A172 (cell line): Measurements from ENCODE around the gene SLC12A5. TPM values are rescaled to one million over a fixed set of nuclear protein-coding genes. Genes with fewer than 3 reads are reported as not detected.

Experiments
- DNase-seq: peaks from one replicate; pipeline ENCODE4 v3.0.0-alpha.2; 2015; ENCODE audit warnings: low spot score
- total RNA-seq: library from RNA; depleted of rRNA; stranded (reverse); fragments of >200 nt; shearing (Covaris generic); gene quantifications from 2 replicates; pipeline ENCODE4 v1.2.3, GENCODE V29; 2014; rRNA removed

SLC12A5 gene
- total RNA-seq, 1 experiment from 2014 or later, result 0.90 TPM

DNA sequence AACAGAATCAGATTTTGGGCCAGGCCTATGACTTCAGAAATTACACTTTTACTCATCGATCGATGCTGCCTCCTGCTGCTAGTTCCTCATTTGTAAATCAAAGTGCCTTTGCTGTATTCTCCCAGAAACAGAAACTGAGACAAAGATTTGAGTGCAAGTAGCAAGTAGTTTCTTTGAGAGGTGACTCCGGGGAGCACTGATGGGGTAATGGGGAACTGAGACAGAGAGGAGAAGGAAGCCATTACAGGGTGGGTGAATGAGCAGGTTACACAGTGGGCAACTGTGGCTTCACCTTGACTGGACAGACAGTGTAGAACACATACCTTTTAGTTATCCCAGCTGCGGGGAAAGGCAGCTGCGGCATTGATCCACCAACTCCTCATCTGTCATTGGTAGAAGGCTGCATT is 79.4 kb downstream of the SLC12A5 start:
- no peak for DNase-seq

DNA sequence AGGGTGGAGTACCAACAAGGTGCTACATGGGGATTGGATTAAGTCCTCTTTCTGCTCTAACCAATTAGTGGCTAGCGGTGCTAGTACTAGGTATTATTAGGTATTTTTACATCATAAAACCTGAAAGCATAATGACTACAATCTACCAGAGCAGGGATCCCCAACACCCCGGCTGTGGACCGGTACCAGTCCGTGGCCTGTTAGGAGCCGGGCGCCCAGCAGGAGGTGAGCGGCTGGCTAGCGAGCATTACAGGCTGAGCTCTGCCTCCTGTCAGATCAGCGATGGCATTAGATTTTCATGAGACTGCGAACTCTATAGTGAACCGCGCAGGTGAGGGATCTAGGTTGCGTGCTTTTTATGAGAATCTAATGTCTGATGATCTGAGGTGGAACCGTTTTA is 80.0 kb downstream of the SLC12A5 start:
- DNase-seq, result no peak

Other genes with a start within 250 kb of the SLC12A5 start
- 3.0 TPM in 1 of 2 replicates, not detected in the other for gene WFDC3, start 237.3 kb upstream of the SLC12A5 start, total RNA-seq
- gene DNTTIP1, start 237.3 kb upstream of the SLC12A5 start, total RNA-seq, result 43.9 and 59.9 TPM in 2 replicates
- 206 and 210 TPM in 2 replicates for gene UBE2C, start 216.6 kb upstream of the SLC12A5 start, total RNA-seq
- gene TNNC2, start 201.9 kb upstream of the SLC12A5 start, total RNA-seq, result not detected in 2 replicates
- 50.0 and 59.2 TPM in 2 replicates for gene SNX21, start 195.4 kb upstream of the SLC12A5 start, total RNA-seq
- 60.9 and 71.1 TPM in 2 replicates for gene ACOT8, start 171.8 kb upstream of the SLC12A5 start, total RNA-seq
- 4.2 and 4.8 TPM in 2 replicates for gene ZSWIM3, start 171.6 kb upstream of the SLC12A5 start, total RNA-seq
- gene ZSWIM1, start 148.0 kb upstream of the SLC12A5 start, total RNA-seq, result 7.7 and 10.0 TPM in 2 replicates
- 0.21 TPM in 1 of 2 replicates, not detected in the other for gene SPATA25, start 141.6 kb upstream of the SLC12A5 start, total RNA-seq
- gene NEURL2, start 138.0 kb upstream of the SLC12A5 start, total RNA-seq, result 2.5 and 3.1 TPM in 2 replicates
- gene CTSA, start 137.9 kb upstream of the SLC12A5 start, total RNA-seq, result 114 and 142 TPM in 2 replicates
- 2.1 and 3.9 TPM in 2 replicates for gene PLTP, start 117.1 kb upstream of the SLC12A5 start, total RNA-seq
- gene PCIF1, start 94.5 kb upstream of the SLC12A5 start, total RNA-seq, result 7.0 and 9.3 TPM in 2 replicates
- 11.3 and 11.5 TPM in 2 replicates for gene ZNF335, start 57.0 kb upstream of the SLC12A5 start, total RNA-seq
- 0.26 and 0.71 TPM in 2 replicates for gene MMP9, start 20.3 kb upstream of the SLC12A5 start, total RNA-seq
- 31.2 and 40.3 TPM in 2 replicates for gene NCOA5, start 60.7 kb downstream of the SLC12A5 start, total RNA-seq
- gene CD40, start 89.1 kb downstream of the SLC12A5 start, total RNA-seq, result not detected in 2 replicates